IMR-90 (cell line): ENCODE measurements around the gene RHBDL1. TPM values are rescaled to one million over a fixed set of nuclear protein-coding genes. Genes with fewer than 3 reads are reported as not detected.

Experiments
- ATAC-seq: fragments of 200-7000 bp; cut with Tn5 transposase; 2 replicates; pipeline ENCODE4 v1.9.1; 2020; ENCODE audit warnings: low read depth, mild to moderate bottlenecking, moderate library complexity
- BruUV-seq: library from RNA; stranded (reverse); fragments of 400-500 nt; replicated peaks from 2 replicates; lab custom pipeline; 2021; lab: Mats Ljungman, UMichigan
- CTCF ChIA-PET: fragments of 300-600 bp; formaldehyde crosslinking; extraction: SDS; loops from one replicate; lab custom pipeline; 2021; ENCODE audit warnings: antibody characterized with exemption; lab: Yijun Ruan, JAX
- POLR2A ChIA-PET: fragments of 300-600 bp; sonication (Branson Sonifier 250); formaldehyde crosslinking; loops from one replicate; lab custom pipeline; 2022; ENCODE audit warnings: antibody characterized with exemption; ENCODE audit not compliant: unreplicated experiment; lab: Charles Lee
- DNase-seq: peaks from one replicate; pipeline ENCODE4 v3.0.0; 2013
- H2AFZ ChIP-seq: replicated peaks from 2 replicates; pipeline ENCODE3; 2013; ENCODE audit warnings: low read length, mild to moderate bottlenecking; ENCODE audit not compliant: poor library complexity
- H2AK5ac ChIP-seq: 2 replicates; pipeline ENCODE4 v1.6.1; 2013; ENCODE audit warnings: low read depth, low read length, inconsistent platforms
- H2AK9ac ChIP-seq: replicated peaks from 2 replicates; pipeline ENCODE3; 2013; ENCODE audit warnings: mild to moderate bottlenecking, low read depth, low read length, moderate library complexity; ENCODE audit not compliant: poor library complexity
- H2BK120ac ChIP-seq: 2 replicates; pipeline ENCODE4 v1.6.1; 2013; ENCODE audit warnings: low read depth, low read length, inconsistent platforms
- H2BK15ac ChIP-seq: 3 replicates; pipeline ENCODE4 v1.6.1; 2013; ENCODE audit warnings: low read depth, low read length, inconsistent platforms
- H2BK20ac ChIP-seq: 2 replicates; pipeline ENCODE4 v1.6.1; 2013; ENCODE audit warnings: low read depth, mild to moderate bottlenecking, inconsistent platforms, low read length, moderate library complexity
- H2BK5ac ChIP-seq: 2 replicates; pipeline ENCODE4 v1.6.1; 2013; ENCODE audit warnings: mild to moderate bottlenecking, low read depth, low read length, inconsistent platforms; ENCODE audit not compliant: poor library complexity, severe bottlenecking
- H3K14ac ChIP-seq: replicated peaks from 2 replicates; pipeline ENCODE4 v1.6.1; 2013; ENCODE audit warnings: low read depth, low read length, inconsistent platforms
- H3K18ac ChIP-seq: 2 replicates; pipeline ENCODE4 v1.6.1; 2013; ENCODE audit warnings: low read depth, low read length, control low read depth
- H3K23ac ChIP-seq: 2 replicates; pipeline ENCODE4 v1.6.1; 2013; ENCODE audit warnings: low read depth, low read length, inconsistent platforms
- H3K27ac ChIP-seq: 2 replicates; pipeline ENCODE4 v1.5.1; 2013; ENCODE audit warnings: mild to moderate bottlenecking, control low read depth, low read length; ENCODE audit not compliant: insufficient read depth
- H3K27me3 ChIP-seq: 2 replicates; pipeline ENCODE4 v1.6.1; 2013; ENCODE audit warnings: low read length; ENCODE audit not compliant: control insufficient read depth, insufficient read depth
- H3K36me3 ChIP-seq: 2 replicates; pipeline ENCODE4 v1.6.1; 2013; ENCODE audit warnings: low read length, mixed read lengths; ENCODE audit not compliant: control insufficient read depth, insufficient read depth
- H3K4ac ChIP-seq: 2 replicates; pipeline ENCODE4 v1.6.1; 2013; ENCODE audit warnings: low read depth, low read length, inconsistent platforms
- H3K4me1 ChIP-seq: 2 replicates; pipeline ENCODE4 v1.6.1; 2013; ENCODE audit warnings: low read length, mixed read lengths; ENCODE audit not compliant: control insufficient read depth, insufficient read depth
- H3K4me2 ChIP-seq: 2 replicates; pipeline ENCODE4 v1.6.1; 2013; ENCODE audit warnings: low read depth, mild to moderate bottlenecking, control low read depth, low read length, moderate library complexity
- H3K4me3 ChIP-seq: 2 replicates; pipeline ENCODE4 v1.5.1; 2013; ENCODE audit warnings: low read depth, mild to moderate bottlenecking, control low read depth, low read length, moderate library complexity; ENCODE audit not compliant: insufficient read depth
- H3K56ac ChIP-seq: 2 replicates; pipeline ENCODE4 v1.6.1; 2013; ENCODE audit warnings: low read length, inconsistent platforms; ENCODE audit not compliant: insufficient read depth; ENCODE audit errors: extremely low read depth
- H3K79me1 ChIP-seq, 2 experiments: 2 replicates each; pipeline ENCODE4 v1.6.1; 2013; ENCODE audit warnings: low read length in 2 of 2, inconsistent platforms in 1 of 2, low read depth in 1 of 2
- H3K9ac ChIP-seq: 2 replicates; pipeline ENCODE4 v1.6.1; 2013; ENCODE audit warnings: low read depth, low read length, control low read depth
- H3K9me1 ChIP-seq: 2 replicates; pipeline ENCODE4 v1.6.1; 2013; ENCODE audit warnings: low read length, inconsistent platforms; ENCODE audit not compliant: insufficient read depth
- H3K9me3 ChIP-seq: 2 replicates; pipeline ENCODE4 v1.6.1; 2013; ENCODE audit warnings: low read length; ENCODE audit not compliant: control insufficient read depth, insufficient read depth
- H4K20me1 ChIP-seq: 2 replicates; pipeline ENCODE4 v1.6.1; 2013; ENCODE audit warnings: low read length, inconsistent platforms; ENCODE audit not compliant: insufficient read depth
- H4K5ac ChIP-seq: 2 replicates; pipeline ENCODE4 v1.6.1; 2013; ENCODE audit warnings: mild to moderate bottlenecking, low read depth, low read length, control low read depth
- H4K8ac ChIP-seq, 2 experiments: 2 replicates each; pipeline ENCODE4 v1.6.1; 2013; ENCODE audit warnings: low read depth in 2 of 2, low read length in 2 of 2, control low read depth in 1 of 2, inconsistent platforms in 1 of 2
- H4K91ac ChIP-seq: 2 replicates; pipeline ENCODE4 v1.6.1; 2013; ENCODE audit warnings: low read depth, low read length, inconsistent platforms; ENCODE audit not compliant: insufficient read depth
- BHLHE40 ChIP-seq: fragments of 150-350 bp; IDR thresholded peaks from 2 replicates; pipeline ENCODE4 v1.6.1; 2016; ENCODE audit warnings: mild to moderate bottlenecking, low read depth, low read length
- CEBPB ChIP-seq: IDR thresholded peaks from 2 replicates; pipeline ENCODE4 v1.6.1; 2012; ENCODE audit warnings: low read depth, low read length, improper control_type of control experiment
- MXI1 ChIP-seq: IDR thresholded peaks from 2 replicates; pipeline ENCODE4 v1.6.1; 2012; ENCODE audit warnings: low read depth, mild to moderate bottlenecking, low read length, moderate library complexity, borderline replicate concordance
- WGBS, 2 experiments: methylation state at CpG; one replicate each; pipeline versions ENCODE4 v1.1.5 to v1.1.7; 2013; ENCODE audit warnings: missing lambda C conversion rate in 2 of 2; ENCODE audit not compliant: insufficient read length in 1 of 2; ENCODE audit errors: extremely low coverage in 2 of 2; 5-methylcytosine and 5-hydroxymethylcytosine counted together
- dilution Hi-C: fragments of 300-500 bp; cut with HindIII; formaldehyde crosslinking; loops from one replicate; pipeline ENCODE4 v1.14.3; 2018; ENCODE audit warnings: low sequenced_read_pairs; ENCODE audit not compliant: unreplicated experiment
- in situ Hi-C: fragments of 300-500 bp; cut with MboI; formaldehyde crosslinking; loops from 3 replicates; pipeline ENCODE4 v1.14.3; 2019; ENCODE audit warnings: low sequenced_read_pairs, inconsistent platforms, mixed read lengths
- intact Hi-C: fragments of 100-400 bp; cut with micrococcal nuclease; formaldehyde crosslinking; loops from 2 replicates; pipeline ENCODE4 v1.10.0; 2022
- polyA plus RNA-seq, 3 experiments: library from polyadenylated mRNA; depleted of rRNA; stranded (reverse); fragments of >200 nt; gene quantifications; 2 replicates each; pipeline ENCODE4 v1.2.3, GENCODE V29; 2012; ENCODE audit warnings: low replicate concordance in 1 of 3
- total RNA-seq: library from RNA; depleted of rRNA; stranded (reverse); fragments of >200 nt; gene quantifications from 2 replicates; pipeline ENCODE4 v1.2.3, GENCODE V29; 2012
- TF ChIP-seq, protein P1 (sequence below): fragments of 150-350 bp; IDR thresholded peaks from 2 replicates; pipeline ENCODE4 v1.6.1; 2017; ENCODE audit warnings: mild to moderate bottlenecking, antibody characterized with exemption, low read length, low read depth

RHBDL1 gene
- total and polyA plus RNA-seq, 2 of the 4 experiments (the other 2 are of a cell fraction), result 0.72 to 4.1 TPM

DNA sequence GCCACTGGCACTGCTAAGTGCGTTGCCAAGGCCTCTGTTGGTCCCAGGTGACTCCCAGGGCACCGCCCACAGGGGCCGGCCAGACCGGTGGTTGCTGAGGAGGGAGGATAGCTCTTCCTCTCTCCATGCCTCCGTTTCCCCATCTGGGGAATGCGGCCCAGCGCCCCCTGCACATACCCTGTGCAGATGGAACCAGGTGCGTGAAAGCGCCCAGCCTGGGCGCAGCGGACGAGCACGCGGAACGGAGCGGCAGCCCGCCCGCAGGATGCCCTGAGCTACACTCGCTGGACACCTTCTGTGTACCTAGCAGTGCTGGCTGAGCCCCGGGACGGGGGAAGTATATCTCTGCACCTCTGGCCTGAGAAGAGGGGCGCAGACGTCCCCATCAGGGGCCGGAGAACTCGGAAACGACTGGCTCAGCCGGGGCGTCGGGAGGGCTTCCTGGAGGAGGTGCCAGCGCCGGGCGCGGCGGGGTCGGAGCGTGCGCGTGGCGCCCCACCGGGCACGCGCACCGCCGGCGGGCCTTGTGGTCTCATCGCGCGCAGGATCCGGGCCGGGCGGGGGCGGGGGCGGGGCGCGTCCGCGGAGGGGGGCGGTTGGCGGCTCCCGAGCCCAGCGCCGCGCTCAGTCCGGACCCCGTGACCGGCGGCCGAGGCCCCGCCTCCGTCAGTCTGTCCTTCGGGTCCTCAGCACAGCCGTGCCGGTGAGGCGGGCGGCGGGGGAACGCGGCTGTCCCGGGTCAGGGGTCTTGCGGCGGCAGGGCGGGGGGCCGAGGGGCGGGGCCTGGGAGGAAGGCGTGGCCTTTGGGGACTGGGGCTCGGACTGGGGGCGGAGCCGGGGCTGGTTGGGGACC is 51.2 kb downstream of the RHBDL1 start, which contains the start of the genes CCDC78 and HAGHL:
Gene CCDC78, minus strand, starts transcription at position 6 of the 853 bp plus-strand sequence. CDS start 76 bp downstream, outside the sequence.
Gene HAGHL, plus strand, starts transcription at position 669 of the 853 bp plus-strand sequence. CDS start 404 bp downstream, outside the sequence.
- peak within 1 kb of the TSS; percentile 98 for H3K4me2 ChIP-seq

More for the DNA sequence above, 51.2 kb downstream of the RHBDL1 start, which contains the start of the genes CCDC78 and HAGHL:
- TF ChIP-seq, protein P1, sequence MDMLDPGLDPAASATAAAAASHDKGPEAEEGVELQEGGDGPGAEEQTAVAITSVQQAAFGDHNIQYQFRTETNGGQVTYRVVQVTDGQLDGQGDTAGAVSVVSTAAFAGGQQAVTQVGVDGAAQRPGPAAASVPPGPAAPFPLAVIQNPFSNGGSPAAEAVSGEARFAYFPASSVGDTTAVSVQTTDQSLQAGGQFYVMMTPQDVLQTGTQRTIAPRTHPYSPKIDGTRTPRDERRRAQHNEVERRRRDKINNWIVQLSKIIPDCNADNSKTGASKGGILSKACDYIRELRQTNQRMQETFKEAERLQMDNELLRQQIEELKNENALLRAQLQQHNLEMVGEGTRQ, result 0 out of 2 replicates have a peak, but pooled peaks have one; percentile 32
- TF ChIP-seq CEBPB (no peak), BHLHE40 (no peak), MXI1 (no peak)
- Histone ChIP-seq H3K9ac (peak within 1 kb of the TSS; percentile 90), H3K18ac (peak within 1 kb of the TSS; percentile 50; the same call in 1 of the 2 replicates), H2BK120ac (peak within 1 kb of the TSS; percentile 60), H3K4me3 (peak within 1 kb of the TSS; percentile 62), H2BK5ac (no peak within 1 kb of the TSS), H3K27ac (peak within 1 kb of the TSS; percentile 76; the same call in 1 of the 2 replicates), H4K20me1 (peaks cover 4% of the 10 kb centered on the region), H3K14ac (peak within 1 kb of the TSS; percentile 99), H3K79me1 (peaks cover 0 to 5% of the 10 kb centered on the region in 2 experiments; a peak in 1 of 4 replicates), H2AK5ac (peak within 1 kb of the TSS; percentile 100), H3K36me3 (peaks cover 5% of the 10 kb centered on the region; the same call in 1 of the 2 replicates), H4K8ac (peak within 1 kb of the TSS; percentile 96 to 100), H3K23ac (peak within 1 kb of the TSS; percentile 99), H3K27me3 (no peaks in the 10 kb centered on the region), H3K56ac (no peak within 1 kb of the TSS), H2BK20ac (no peak within 1 kb of the TSS), H4K91ac (peak within 1 kb of the TSS; percentile 96), H2AK9ac (peak within 1 kb of the TSS; percentile 99), H2AFZ (peak within 1 kb of the TSS; percentile 93), H4K5ac (peak within 1 kb of the TSS; percentile 62), H3K9me1 (peaks cover 2% of the 10 kb centered on the region; the same call in 1 of the 2 replicates), H3K4ac (peak within 1 kb of the TSS; percentile 98), H2BK15ac (peak within 1 kb of the TSS; percentile 80; the same call in 1 of the 3 replicates), H3K9me3 (no peaks in the 10 kb centered on the region), H3K4me1 (peaks cover 9% of the 10 kb centered on the region)
- dilution Hi-C loops, result no loop called here
- intact Hi-C loops, result loop anchor here (5.0 kb wide), 1 partner anchor 61 kb away; the partner anchor contains the start of genes CHTF18 and RPUSD1
- ChIA-PET POLR2A (no interaction called here), CTCF (no interaction called here)
- ATAC-seq (peak; percentile 56), DNase-seq (peak; percentile 34)
- 7% methylated on average over 17 of the region's 88 CpGs; no CpG with 5 or more reads in 1 of the 2 experiments for WGBS, 2 experiments
- in situ Hi-C loops, result no loop called here
- no TSS peak for BruUV-seq
